ENCODE results near the gene PCOLCE2.

The PCOLCE2 gene

GRCh38 chr3:142808103-142808917 is 80.6 kb downstream of the PCOLCE2 start:
- DNase-seq, result no peak

GRCh38 chr3:142802891-142803290 is 86.0 kb downstream of the PCOLCE2 start:
- DNase-seq, result no peak

GRCh38 chr3:142801746-142802145 is 87.1 kb downstream of the PCOLCE2 start:
- no peak for DNase-seq

- no peak for DNase-seq
Observed at GRCh38 chr3:142796823-142797222, 92.1 kb downstream of the PCOLCE2 start.

GRCh38 chr3:142795332-142795731 is 93.6 kb downstream of the PCOLCE2 start:
- DNase-seq, result no peak

GRCh38 chr3:142794508-142794907 is 94.4 kb downstream of the PCOLCE2 start:
- DNase-seq, result no peak

GRCh38 chr3:142787719-142788118 is 101.2 kb downstream of the PCOLCE2 start:
- no peak for DNase-seq

- DNase-seq, result no peak
Observed at GRCh38 chr3:142785996-142786395, 102.9 kb downstream of the PCOLCE2 start.

GRCh38 chr3:142784228-142784627 is 104.7 kb downstream of the PCOLCE2 start:
- no peak for DNase-seq

GRCh38 chr3:142782616-142783015 is 106.3 kb downstream of the PCOLCE2 start:
- DNase-seq, result no peak

GRCh38 chr3:142779591-142779990 is 109.3 kb downstream of the PCOLCE2 start:
- no peak for DNase-seq

GRCh38 chr3:142778541-142778940 is 110.3 kb downstream of the PCOLCE2 start:
- no peak for DNase-seq

GRCh38 chr3:142777927-142778326 is 111.0 kb downstream of the PCOLCE2 start:
- DNase-seq, result no peak

GRCh38 chr3:142768338-142768737 is 120.5 kb downstream of the PCOLCE2 start:
- no peak for DNase-seq
